A549 (cell line): ENCODE data around the gene LRIG2. TPM values are rescaled to one million over a fixed set of nuclear protein-coding genes. Genes with fewer than 3 reads are reported as not detected.

Experiments used
- ATAC-seq, 2 experiments: fragments of 200-7000 bp in 1 of 2; fragments of >200 bp in 1 of 2; cut with Nextera tagmentation in 1 of 2; cut with Tn5 transposase in 1 of 2; 3 replicates each; pipeline versions ENCODE4 v1.8.0 to v1.9.1; 2018 to 2020; ENCODE audit warnings: mild to moderate bottlenecking in 1 of 2, moderate library complexity in 1 of 2
- CTCF ChIA-PET: fragments of 300-600 bp; sonication (Branson Sonifier 250); formaldehyde crosslinking; extraction: SDS; loops from one replicate; lab custom pipeline; 2021; ENCODE audit warnings: antibody characterized with exemption, inconsistent platforms; lab: Yijun Ruan, JAX
- POLR2A ChIA-PET: fragments of 350-600 bp; formaldehyde crosslinking; extraction: SDS; loops from one replicate; lab custom pipeline; 2021; ENCODE audit warnings: antibody characterized with exemption, inconsistent platforms; lab: Yijun Ruan, JAX
- DNase-seq, 2 experiments: peaks; one replicate each; pipeline versions ENCODE4 v3.0.0 to v3.0.0-alpha.2; 2011 to 2016; ENCODE audit warnings: low read depth in 1 of 2, low spot score in 1 of 2
- FAIRE-seq: peaks from 2 replicates; lab custom pipeline; 2011; peaks lifted over from hg19 to GRCh38; lab: Jason Lieb, UNC
- H3K27ac ChIP-seq, 2 experiments: fragments of >200 bp; sonication (Bioruptor Twin); formaldehyde crosslinking; 3 replicates each; pipeline ENCODE4 v1.5.1; 2016 to 2017
- H3K4me1 ChIP-seq: fragments of >200 bp; sonication (Bioruptor Twin); formaldehyde crosslinking; 3 replicates; pipeline ENCODE4 v1.6.1; 2016
- H3K4me2 ChIP-seq: fragments of >200 bp; sonication (Bioruptor Twin); formaldehyde crosslinking; 3 replicates; pipeline ENCODE4 v1.6.1; 2016
- H3K4me3 ChIP-seq: fragments of >200 bp; sonication (Bioruptor Twin); formaldehyde crosslinking; 3 replicates; pipeline ENCODE4 v1.5.1; 2016
- H3K9me3 ChIP-seq: fragments of >200 bp; sonication (Bioruptor Twin); formaldehyde crosslinking; 3 replicates; pipeline ENCODE4 v1.6.1; 2016
- CBX8 ChIP-seq: fragments of 200-600 bp; sonication (generic); IDR thresholded peaks from 2 replicates; pipeline ENCODE4 v1.6.1; 2016
- CEBPB ChIP-seq, 2 experiments: fragments of >200 bp in 1 of 2; sonication (Bioruptor Twin) in 1 of 2; formaldehyde crosslinking in 1 of 2; IDR thresholded peaks; 2 replicates each; pipeline ENCODE4 v1.6.1; 2012 to 2016
- CHD4 ChIP-seq: fragments of 200-600 bp; sonication (generic); IDR thresholded peaks from 2 replicates; pipeline ENCODE4 v1.6.1; 2016; ENCODE audit warnings: antibody characterized with exemption, mild to moderate bottlenecking, borderline replicate concordance
- FOSB ChIP-seq: fragments of 250-450 bp; sonication (Bioruptor Pico); IDR thresholded peaks from 2 replicates; pipeline ENCODE4 v1.5.0; 2020; ENCODE audit warnings: mild to moderate bottlenecking, moderate library complexity
- FOXS1 ChIP-seq: fragments of 250-450 bp; sonication (Bioruptor Pico); IDR thresholded peaks from 2 replicates; pipeline ENCODE4 v1.5.0; 2020; ENCODE audit warnings: mild to moderate bottlenecking, moderate library complexity
- HDAC2 ChIP-seq: fragments of 200-600 bp; sonication (generic); IDR thresholded peaks from 2 replicates; pipeline ENCODE4 v1.6.1; 2016
- HOXA7 ChIP-seq: fragments of 250-450 bp; sonication (Bioruptor Pico); IDR thresholded peaks from 2 replicates; pipeline ENCODE4 v1.5.0; 2020; ENCODE audit warnings: mild to moderate bottlenecking, moderate library complexity
- HOXB13 ChIP-seq: fragments of 250-450 bp; sonication (Bioruptor Pico); IDR thresholded peaks from 2 replicates; pipeline ENCODE4 v1.5.0; 2020; ENCODE audit warnings: low read depth, mild to moderate bottlenecking, moderate library complexity
- MAZ ChIP-seq: fragments of 150-350 bp; IDR thresholded peaks from 2 replicates; pipeline ENCODE4 v1.6.1; 2014; ENCODE audit warnings: antibody characterized with exemption, low read depth, low read length, borderline replicate concordance
- NFE2L2 ChIP-seq: fragments of 150-350 bp; conservative IDR thresholded peaks from 2 replicates; pipeline ENCODE4 v1.6.1; 2014; ENCODE audit warnings: low read length
- NPAS2 ChIP-seq: fragments of 250-450 bp; sonication (Bioruptor Pico); IDR thresholded peaks from 2 replicates; pipeline ENCODE4 v1.8.0; 2022; ENCODE audit warnings: mild to moderate bottlenecking, moderate library complexity, borderline replicate concordance
- POLR2A ChIP-seq: IDR thresholded peaks from 2 replicates; pipeline ENCODE4 v1.6.1; 2012; ENCODE audit warnings: mild to moderate bottlenecking, low read length
- POLR2AphosphoS2 ChIP-seq: conservative IDR thresholded peaks from 2 replicates; pipeline ENCODE4 v1.6.1; 2012; ENCODE audit warnings: low read length, improper control_type of control experiment, inconsistent platforms
- RNF2 ChIP-seq: fragments of 200-600 bp; sonication (generic); IDR thresholded peaks from 2 replicates; pipeline ENCODE4 v1.6.1; 2016; ENCODE audit warnings: low read depth, mild to moderate bottlenecking, antibody characterized with exemption, moderate library complexity, borderline replicate concordance
- SMC3 ChIP-seq: fragments of >200 bp; sonication (Bioruptor Twin); formaldehyde crosslinking; IDR thresholded peaks from 3 replicates; pipeline ENCODE4 v1.6.1; 2018; ENCODE audit warnings: inconsistent platforms
- TP53 ChIP-seq: fragments of 250-450 bp; sonication (Bioruptor Pico); IDR thresholded peaks from 2 replicates; pipeline ENCODE4 v1.5.0; 2021; ENCODE audit warnings: mild to moderate bottlenecking, moderate library complexity
- ZSCAN20 ChIP-seq: fragments of 250-450 bp; sonication (Bioruptor Pico); IDR thresholded peaks from 2 replicates; pipeline ENCODE4 v1.8.0; 2022; ENCODE audit warnings: mild to moderate bottlenecking, moderate library complexity
- WGBS: methylation state at CpG from one replicate; pipeline ENCODE4 v1.1.6; 2017; ENCODE audit errors: missing lambda C conversion rate; 5-methylcytosine and 5-hydroxymethylcytosine counted together
- polyA plus RNA-seq, 4 experiments: library from polyadenylated mRNA; depleted of rRNA in 3 of 4; stranded (reverse); fragments of >200 nt; fragmentation: RNase III in 1 of 4; extraction: RNeasy Plus Mini Kit Qiagen cat#74134 plus additional on column Dnase treatment in 1 of 4; gene quantifications; 2 replicates in 3 of 4; 3 replicates in 1 of 4; pipeline ENCODE4 v1.2.3, GENCODE V29; 2011 to 2017
- TF ChIP-seq, protein P1 (sequence below): IDR thresholded peaks from 2 replicates; pipeline ENCODE4 v1.6.1; 2012
- TF ChIP-seq, protein P2 (sequence below): fragments of >200 bp; sonication (Bioruptor Twin); formaldehyde crosslinking; IDR thresholded peaks from 3 replicates; pipeline ENCODE4 v1.5.1; 2016
- TF ChIP-seq, protein P3 (sequence below): fragments of 150-350 bp; IDR thresholded peaks from 2 replicates; pipeline ENCODE4 v1.6.1; 2014; ENCODE audit warnings: low read depth, mild to moderate bottlenecking, low read length

LRIG2 gene
- polyA plus RNA-seq, 2 of the 4 experiments (the other 2 are of a cell fraction): 3.0 to 7.4 TPM

DNA sequence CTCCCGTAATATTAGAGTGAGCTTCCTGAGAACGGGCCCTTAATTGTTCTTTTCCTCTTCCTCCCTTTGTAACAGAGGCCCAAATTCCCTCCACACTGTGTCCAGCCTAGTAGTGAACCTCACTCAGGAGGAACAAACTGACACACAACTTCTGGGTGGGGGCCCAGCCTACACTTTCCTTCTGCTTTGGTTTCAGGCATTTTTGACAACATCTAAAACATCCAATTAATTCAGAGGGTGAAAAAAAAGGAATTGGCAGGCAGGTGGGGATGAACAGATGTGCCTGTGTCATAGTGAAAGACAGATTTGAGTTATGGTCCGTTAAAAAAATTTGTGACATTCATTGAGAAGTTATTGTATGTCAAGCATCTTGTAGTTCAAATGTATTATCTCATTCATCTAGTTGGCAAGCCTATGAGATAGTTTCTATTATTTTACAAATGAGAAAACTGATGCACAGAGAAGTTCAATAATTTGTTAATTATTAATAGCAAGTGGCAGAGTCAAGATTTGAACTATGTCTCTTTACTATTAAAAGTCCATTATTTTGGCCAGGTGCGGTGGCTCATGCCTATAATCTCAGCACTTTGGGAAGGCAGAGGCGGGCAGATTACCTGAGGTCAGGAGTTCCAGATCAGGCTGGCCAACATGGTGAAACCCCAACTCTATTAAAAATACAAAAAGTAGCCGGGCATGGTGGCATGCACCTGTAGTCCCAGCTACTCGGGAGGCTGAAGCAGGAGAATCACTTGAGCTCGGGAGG is 41.6 kb upstream of the LRIG2 start:
- Histone ChIP-seq H3K27ac (no peak overlapping the region), H3K4me1 (no peaks in the 10 kb centered on the region), H3K9me3 (no peaks in the 10 kb centered on the region), H3K4me3 (no peak overlapping the region), H3K4me2 (no peak overlapping the region)
- FAIRE-seq (no peak), DNase-seq (no peak), ATAC-seq (no peak)
- 90% methylated on average over 8 of the region's 8 CpGs for WGBS
- ChIA-PET POLR2A (no interaction called here), CTCF (interaction anchor here (0.9 kb wide), 1 partner anchor 11 kb away, joined by 3 read pairs; no protein-coding TSS in a partner anchor)
- TF ChIP-seq POLR2AphosphoS2 (no peak), ZSCAN20 (CRISPR knock-in tag) (no peak), RNF2 (no peak), CBX8 (no peak), NFE2L2 (no peak)
- TF ChIP-seq, protein P1, sequence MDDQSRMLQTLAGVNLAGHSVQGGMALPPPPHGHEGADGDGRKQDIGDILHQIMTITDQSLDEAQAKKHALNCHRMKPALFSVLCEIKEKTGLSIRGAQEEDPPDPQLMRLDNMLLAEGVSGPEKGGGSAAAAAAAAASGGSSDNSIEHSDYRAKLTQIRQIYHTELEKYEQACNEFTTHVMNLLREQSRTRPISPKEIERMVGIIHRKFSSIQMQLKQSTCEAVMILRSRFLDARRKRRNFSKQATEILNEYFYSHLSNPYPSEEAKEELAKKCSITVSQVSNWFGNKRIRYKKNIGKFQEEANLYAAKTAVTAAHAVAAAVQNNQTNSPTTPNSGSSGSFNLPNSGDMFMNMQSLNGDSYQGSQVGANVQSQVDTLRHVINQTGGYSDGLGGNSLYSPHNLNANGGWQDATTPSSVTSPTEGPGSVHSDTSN: no peak

DNA sequence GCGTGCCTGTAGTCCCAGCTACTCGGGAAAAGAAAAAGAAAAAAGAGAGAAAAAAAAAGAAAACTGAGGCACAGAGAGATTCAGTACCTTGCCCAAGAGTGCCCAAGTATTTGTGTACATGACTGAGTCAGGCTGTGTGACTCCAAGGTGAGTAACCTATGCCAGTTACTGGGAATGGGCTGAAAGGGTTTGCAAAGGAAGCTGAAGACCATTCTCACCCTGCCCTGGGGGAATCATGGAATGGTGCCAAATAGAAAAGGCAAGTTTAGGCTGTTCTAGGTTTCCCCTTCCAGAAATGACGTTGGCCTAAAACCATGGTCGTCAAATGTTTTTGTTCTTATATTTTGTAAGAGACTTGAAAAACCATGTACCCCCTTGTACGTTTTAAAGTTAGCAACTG is 37.9 kb upstream of the LRIG2 start:
- no peak overlapping the region for H3K27ac ChIP-seq
- no peaks in the 10 kb centered on the region for H3K4me1 ChIP-seq
- CTCF ChIA-PET: interaction anchor here (0.6 kb wide), 1 partner anchor 228 kb away, joined by 3 read pairs; no protein-coding TSS in a partner anchor
- TF ChIP-seq CEBPB (IDR thresholded peaks at IDR 0.05): no peak
- no peak for TF ChIP-seq HOXB13 (CRISPR knock-in tag)
- no peak for TF ChIP-seq HOXA7 (CRISPR knock-in tag)
- TF ChIP-seq SMC3: no peak
- TF ChIP-seq, protein P2, sequence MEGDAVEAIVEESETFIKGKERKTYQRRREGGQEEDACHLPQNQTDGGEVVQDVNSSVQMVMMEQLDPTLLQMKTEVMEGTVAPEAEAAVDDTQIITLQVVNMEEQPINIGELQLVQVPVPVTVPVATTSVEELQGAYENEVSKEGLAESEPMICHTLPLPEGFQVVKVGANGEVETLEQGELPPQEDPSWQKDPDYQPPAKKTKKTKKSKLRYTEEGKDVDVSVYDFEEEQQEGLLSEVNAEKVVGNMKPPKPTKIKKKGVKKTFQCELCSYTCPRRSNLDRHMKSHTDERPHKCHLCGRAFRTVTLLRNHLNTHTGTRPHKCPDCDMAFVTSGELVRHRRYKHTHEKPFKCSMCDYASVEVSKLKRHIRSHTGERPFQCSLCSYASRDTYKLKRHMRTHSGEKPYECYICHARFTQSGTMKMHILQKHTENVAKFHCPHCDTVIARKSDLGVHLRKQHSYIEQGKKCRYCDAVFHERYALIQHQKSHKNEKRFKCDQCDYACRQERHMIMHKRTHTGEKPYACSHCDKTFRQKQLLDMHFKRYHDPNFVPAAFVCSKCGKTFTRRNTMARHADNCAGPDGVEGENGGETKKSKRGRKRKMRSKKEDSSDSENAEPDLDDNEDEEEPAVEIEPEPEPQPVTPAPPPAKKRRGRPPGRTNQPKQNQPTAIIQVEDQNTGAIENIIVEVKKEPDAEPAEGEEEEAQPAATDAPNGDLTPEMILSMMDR: no peak
- TF ChIP-seq, protein P1: no peak
- no peak for TF ChIP-seq POLR2A
- TF ChIP-seq NPAS2 (CRISPR knock-in tag): no peak
- TF ChIP-seq, protein P3, sequence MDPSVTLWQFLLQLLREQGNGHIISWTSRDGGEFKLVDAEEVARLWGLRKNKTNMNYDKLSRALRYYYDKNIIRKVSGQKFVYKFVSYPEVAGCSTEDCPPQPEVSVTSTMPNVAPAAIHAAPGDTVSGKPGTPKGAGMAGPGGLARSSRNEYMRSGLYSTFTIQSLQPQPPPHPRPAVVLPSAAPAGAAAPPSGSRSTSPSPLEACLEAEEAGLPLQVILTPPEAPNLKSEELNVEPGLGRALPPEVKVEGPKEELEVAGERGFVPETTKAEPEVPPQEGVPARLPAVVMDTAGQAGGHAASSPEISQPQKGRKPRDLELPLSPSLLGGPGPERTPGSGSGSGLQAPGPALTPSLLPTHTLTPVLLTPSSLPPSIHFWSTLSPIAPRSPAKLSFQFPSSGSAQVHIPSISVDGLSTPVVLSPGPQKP: no peak
- TF ChIP-seq FOSB (CRISPR knock-in tag): no peak
- no peak for TF ChIP-seq HDAC2
- no peak for TF ChIP-seq CHD4
- no peak for TF ChIP-seq TP53
- TF ChIP-seq MAZ: no peak
- TF ChIP-seq FOXS1 (CRISPR knock-in tag): no peak
- FAIRE-seq (no peak), ATAC-seq (no peak), DNase-seq (peak in 1 of 2 experiments; percentile 2)
- H3K9me3 ChIP-seq: no peaks in the 10 kb centered on the region
- POLR2A ChIA-PET: no interaction called here
- WGBS: 61% methylated on average over 5 of the region's 5 CpGs
- H3K4me3 ChIP-seq: no peak overlapping the region
- H3K4me2 ChIP-seq: no peak overlapping the region
